GM12891 (cell line): Measurements from ENCODE around the gene OR3A2.

Experiments used
- POLR2AphosphoS5 ChIP-seq: IDR thresholded peaks from 2 replicates; pipeline ENCODE4 v1.6.1; 2011; ENCODE audit warnings: low read depth, low read length, control low read depth
- TAF1 ChIP-seq: IDR thresholded peaks from 2 replicates; pipeline ENCODE4 v1.6.1; 2011; ENCODE audit warnings: low read depth, low read length, control low read depth

GRCh38 chr17:3401786-3402185 is 15.7 kb upstream of the OR3A2 start:
- TF ChIP-seq POLR2AphosphoS5 (no peak), TAF1 (no peak)
